GM10266 (cell line): ENCODE measurements around the gene ST6GALNAC4.
A peak's percentile ranks its signal among the peaks of the same experiment; 100 is the strongest.

Experiments
- DNase-seq: peaks from one replicate; pipeline ENCODE4 v3.0.0; 2012; ENCODE audit errors: extremely low spot score
- CTCF ChIP-seq: IDR thresholded peaks from 2 replicates; pipeline ENCODE4 v1.5.1; 2012; ENCODE audit warnings: mild to moderate bottlenecking, low read depth; ENCODE audit not compliant: control insufficient read depth, insufficient read depth; ENCODE audit errors: missing control alignments

ST6GALNAC4 gene

GRCh38 chr9:127941062-127941960, 24.5 kb upstream of the ST6GALNAC4 start:
- no peak for TF ChIP-seq CTCF
- DNase-seq, result no peak

GRCh38 chr9:127940593-127940992, 23.8 kb upstream of the ST6GALNAC4 start:
- DNase-seq, result no peak
- no peak for TF ChIP-seq CTCF

DNA sequence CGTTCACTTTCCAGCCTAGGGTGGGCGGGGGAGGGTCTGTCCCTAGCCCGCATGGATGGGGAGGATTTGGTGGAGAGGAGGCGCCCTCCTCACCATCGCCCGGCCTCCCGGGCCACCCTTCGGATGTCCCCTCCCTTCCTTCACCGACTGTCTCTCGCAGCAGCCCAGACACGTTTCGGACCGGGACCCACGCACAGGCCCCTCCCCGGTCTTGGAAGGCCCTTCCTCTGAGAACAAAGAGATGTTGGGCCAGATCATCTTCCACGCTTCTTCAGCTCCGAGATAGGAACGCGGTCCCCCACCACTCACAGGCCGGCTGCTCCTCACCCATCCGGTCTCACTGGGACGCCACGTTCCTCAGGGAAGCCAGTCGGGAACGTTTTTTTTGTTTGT, 21.5 kb upstream of the ST6GALNAC4 start:
- TF ChIP-seq CTCF, result no peak

GRCh38 chr9:127937388-127938297, 20.8 kb upstream of the ST6GALNAC4 start, which contains the start of gene DPM2:
DPM2 (minus strand) TSS chr9:127937854; CDS start chr9:127937820, 34 bp downstream.
- no peak for TF ChIP-seq CTCF
- peak; percentile 95 for DNase-seq

More for the DNA sequence above, 21.5 kb upstream of the ST6GALNAC4 start:
- no peak for DNase-seq

- no peak for DNase-seq
- no peak for TF ChIP-seq CTCF
Measured at GRCh38 chr9:127937056-127937387, 20.2 kb upstream of the ST6GALNAC4 start.

DNA sequence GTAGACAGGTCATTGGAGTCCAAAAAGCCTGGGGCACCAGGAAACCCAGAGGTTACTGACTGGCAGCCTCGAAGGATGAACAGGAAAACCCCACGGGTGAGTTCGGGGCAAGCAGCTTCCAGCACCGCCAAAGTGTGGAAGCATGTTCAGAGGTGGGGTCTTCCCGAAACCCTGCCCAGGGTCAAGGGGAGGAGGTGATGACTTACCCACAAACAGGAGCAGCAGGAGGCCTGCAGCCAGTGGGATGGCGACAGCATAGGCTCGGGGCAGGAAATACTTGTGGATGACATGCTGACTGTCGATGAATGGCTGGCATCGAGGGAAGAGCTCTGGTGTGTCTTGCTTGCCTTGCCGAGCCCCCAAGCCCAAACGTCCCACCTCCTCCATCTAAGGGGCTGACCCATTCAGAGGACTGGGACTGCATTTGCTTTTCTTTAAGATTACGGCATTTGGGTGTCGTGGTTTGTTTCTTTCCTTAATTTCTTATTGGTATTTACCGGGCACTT, 19.6 kb upstream of the ST6GALNAC4 start:
- DNase-seq, result no peak
- TF ChIP-seq CTCF, result no peak

DNA sequence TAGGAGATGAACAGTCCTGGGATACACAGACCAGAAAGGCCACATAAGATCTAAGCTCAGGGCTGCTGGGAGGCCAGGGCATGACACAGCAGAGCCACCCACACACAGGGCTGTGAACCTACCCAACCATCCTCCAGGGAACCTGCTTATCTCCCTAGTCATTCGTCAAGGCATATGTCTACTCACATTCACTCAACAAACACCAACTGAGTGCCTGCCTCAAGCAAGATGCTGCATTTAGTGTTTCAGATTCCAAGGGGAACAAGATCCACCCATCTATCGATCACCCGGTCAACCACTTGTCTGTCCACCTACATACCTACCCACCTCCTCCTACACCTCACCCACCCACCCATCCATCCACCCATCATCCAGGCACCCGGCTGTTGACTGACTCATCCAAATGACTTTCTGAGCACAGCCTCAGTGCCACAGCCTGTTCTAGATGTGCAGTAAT, 19.0 kb upstream of the ST6GALNAC4 start:
- DNase-seq, result no peak
- no peak for TF ChIP-seq CTCF
